ENCODE data around the gene NPDC1. TPM values are rescaled to one million over a fixed set of nuclear protein-coding genes. Genes with fewer than 3 reads are reported as not detected.

NPDC1 gene
- polyA plus RNA-seq (ENCODE audit: insufficient read length), result 18.4 TPM
- long read RNA-seq, donor 1, transcript NPDC1-202 (9 exons, 1,494 nt), result major isoform, 17 of 21 reads
- long read RNA-seq, donor 1, partial matches to known transcripts, result 0 of 21 reads
- long read RNA-seq, donor 1, other reads (novel, unspliced or antisense), result 0 of 21 reads
- long read RNA-seq, donor 2, transcript NPDC1-202 (9 exons, 1,494 nt), result major isoform, 10 of 19 reads
- long read RNA-seq, donor 2, transcript NPDC1-206 (2 exons, 383 nt), result minor isoform, 5 of 19 reads
- long read RNA-seq, donor 2, partial matches to known transcripts, result 0 of 19 reads
- long read RNA-seq, donor 2, other reads (novel, unspliced or antisense), result 0 of 19 reads
- long read RNA-seq, donor 3, transcript NPDC1-202 (9 exons, 1,494 nt), result major isoform, 9 of 10 reads
- long read RNA-seq, donor 3, partial matches to known transcripts, result 0 of 10 reads
- long read RNA-seq, donor 3, other reads (novel, unspliced or antisense), result 0 of 10 reads
- long read RNA-seq, donor 4, partial matches to known transcripts, result 0 of 3 reads
- long read RNA-seq, donor 4, other reads (novel, unspliced or antisense), result 0 of 3 reads
- long read RNA-seq, donor 5, transcript NPDC1-201 (8 exons, 2,187 nt), result minor isoform, 5 of 26 reads
- long read RNA-seq, donor 5, transcript NPDC1-202 (9 exons, 1,494 nt), result major isoform, 19 of 26 reads
- long read RNA-seq, donor 5, partial matches to known transcripts, result 0 of 26 reads
- long read RNA-seq, donor 5, other reads (novel, unspliced or antisense), result 0 of 26 reads
- long read RNA-seq, donor 6, transcript NPDC1-202 (9 exons, 1,494 nt), result major isoform, 18 of 24 reads
- long read RNA-seq, donor 6, partial matches to known transcripts, result 0 of 24 reads
- long read RNA-seq, donor 6, other reads (novel, unspliced or antisense), result 0 of 24 reads
- long read RNA-seq, donor 7, transcript NPDC1-201 (8 exons, 2,187 nt), result minor isoform, 5 of 19 reads
- long read RNA-seq, donor 7, transcript NPDC1-202 (9 exons, 1,494 nt), result major isoform, 14 of 19 reads
- long read RNA-seq, donor 7, partial matches to known transcripts, result 0 of 19 reads
- long read RNA-seq, donor 7, other reads (novel, unspliced or antisense), result 0 of 19 reads
- long read RNA-seq, donor 8, transcript NPDC1-202 (9 exons, 1,494 nt), result major isoform, 8 of 16 reads
- long read RNA-seq, donor 8, partial matches to known transcripts, result 6 of 16 reads
- long read RNA-seq, donor 8, other reads (novel, unspliced or antisense), result 0 of 16 reads

GRCh38 chr9:137046088-137046787, at the start of gene NPDC1:
Gene NPDC1 (minus strand): TSS chr9:137046177. CDS start chr9:137045989, 188 bp downstream.
- peak; percentile 79 for DNase-seq

- DNase-seq, result no peak
These were observed 43.4 kb upstream of the NPDC1 start for GRCh38 chr9:137089232-137089947.

GRCh38 chr9:137088121-137088520, 42.1 kb upstream of the NPDC1 start:
- no peak for DNase-seq

GRCh38 chr9:137087409-137087925, 41.5 kb upstream of the NPDC1 start:
- no peak for DNase-seq

GRCh38 chr9:137086531-137087408, 40.8 kb upstream of the NPDC1 start, which contains the start of gene MAN1B1:
Gene MAN1B1 (plus strand): TSS chr9:137086985. CDS start chr9:137087000, 15 bp downstream.
- peak; percentile 96 for DNase-seq

- no peak for DNase-seq
These were observed 40.0 kb upstream of the NPDC1 start for GRCh38 chr9:137085920-137086530.

GRCh38 chr9:137084526-137084925, 38.5 kb upstream of the NPDC1 start:
- DNase-seq, result no peak

- DNase-seq, result no peak
These were observed 37.5 kb upstream of the NPDC1 start for GRCh38 chr9:137083394-137084004.

GRCh38 chr9:137082925-137083290, 36.9 kb upstream of the NPDC1 start:
- no peak for DNase-seq

- no peak for DNase-seq
These were observed 36.4 kb upstream of the NPDC1 start for GRCh38 chr9:137082222-137082924.

- no peak for DNase-seq
These were observed 34.5 kb upstream of the NPDC1 start for GRCh38 chr9:137080260-137081122.

GRCh38 chr9:137079401-137079787, 33.4 kb upstream of the NPDC1 start:
- no peak for DNase-seq

- DNase-seq, result no peak
These were observed 32.9 kb upstream of the NPDC1 start for GRCh38 chr9:137078701-137079400.

- no peak for DNase-seq
These were observed 32.0 kb upstream of the NPDC1 start for GRCh38 chr9:137077758-137078693.

All from left kidney (tissue), 8 donors.